ENCODE measurements around the gene TRIL. TPM values are rescaled to one million over a fixed set of nuclear protein-coding genes. Genes with fewer than 3 reads are reported as not detected.

TRIL gene
- total RNA-seq, 2 donors from 2014 or later = not detected

DNA sequence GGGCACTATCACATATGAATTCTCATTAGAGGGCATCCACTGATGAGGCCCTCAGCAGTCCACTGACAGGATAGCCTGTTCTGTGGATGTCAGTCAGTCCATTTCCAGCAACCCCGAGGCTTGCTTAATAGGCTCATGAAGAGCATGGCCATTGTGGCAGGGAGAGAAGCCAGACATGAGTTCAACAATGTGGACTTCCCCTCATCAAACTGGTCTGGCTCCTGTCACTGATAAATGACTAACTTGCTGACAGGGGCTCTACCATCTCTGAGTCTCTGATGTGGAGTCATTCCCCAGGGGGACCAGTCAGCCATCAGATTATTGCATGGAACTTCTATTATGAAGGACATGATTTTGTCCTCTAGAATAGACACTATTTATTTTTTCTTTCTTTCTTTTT lies 19.8 kb upstream of the TRIL start:
- Mint-ChIP-seq H3K9me3 (peaks cover 8 to 9% of the 10 kb centered on the region in 2 donors), H3K27me3 (ENCODE audit: low read depth) (peaks cover 26% of the 10 kb centered on the region), H3K36me3 (ENCODE audit: insufficient read depth in 2 of 2) (peaks cover 4 to 9% of the 10 kb centered on the region in 2 donors), H3K27ac (no peak overlapping the region), H3K4me3 (no peak overlapping the region), H3K4me1 (ENCODE audit: low read depth) (no peaks in the 10 kb centered on the region)
- DNase-seq (no peak), ATAC-seq (replicated peaks in 1 of 2) (no peak)

DNA sequence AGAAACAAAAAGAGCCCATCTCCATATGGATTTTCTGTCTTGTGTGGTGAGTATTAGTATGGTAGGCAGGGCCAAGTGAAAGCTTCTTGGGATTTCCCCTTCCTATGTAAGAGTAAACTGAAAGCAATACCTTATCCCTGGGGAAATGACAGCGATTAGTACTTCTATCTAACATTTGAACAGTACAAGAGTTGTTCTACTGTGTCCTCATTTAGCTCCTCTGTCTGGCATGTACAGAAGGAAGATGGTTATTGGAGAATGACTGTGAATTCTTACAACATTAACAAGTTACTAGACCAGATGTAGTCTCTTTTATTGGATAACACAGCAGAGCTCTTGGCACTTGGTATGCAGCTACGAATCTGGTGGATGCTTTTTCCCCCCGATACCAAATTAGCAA lies 17.9 kb upstream of the TRIL start:
- peaks cover 8 to 12% of the 10 kb centered on the region in 2 donors for H3K36me3 Mint-ChIP-seq (ENCODE audit: insufficient read depth in 2 of 2)
- peaks cover 26% of the 10 kb centered on the region for H3K27me3 Mint-ChIP-seq (ENCODE audit: low read depth)
- ATAC-seq (replicated peaks in 1 of 2) (no peak), DNase-seq (no peak)
- H3K9me3 Mint-ChIP-seq = peaks cover 11 to 14% of the 10 kb centered on the region in 2 donors
- no peak overlapping the region for H3K27ac Mint-ChIP-seq
- no peak overlapping the region for H3K4me3 Mint-ChIP-seq
- no peaks in the 10 kb centered on the region for H3K4me1 Mint-ChIP-seq (ENCODE audit: low read depth)

DNA sequence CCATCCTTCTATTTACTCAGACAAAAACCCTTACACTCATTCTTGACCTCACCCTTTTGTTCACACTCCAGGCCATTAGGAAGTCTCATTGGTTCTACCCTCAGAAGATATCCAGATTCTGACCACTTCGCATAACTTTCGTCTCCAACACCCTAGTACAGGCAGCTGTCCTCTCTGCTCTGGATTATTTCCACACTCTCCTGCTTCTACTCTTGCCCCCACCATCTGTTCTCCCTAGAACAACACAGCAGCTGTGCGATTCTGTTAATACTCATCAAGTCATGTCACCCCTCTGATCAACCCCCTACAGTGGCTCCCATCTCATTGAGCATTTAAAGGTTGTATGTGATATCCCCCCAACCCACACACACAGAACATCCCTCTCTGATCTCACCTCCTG lies 15.5 kb upstream of the TRIL start:
- ATAC-seq (replicated peaks in 1 of 2) (no peak), DNase-seq (no peak)
- no peak overlapping the region for H3K27ac Mint-ChIP-seq

DNA sequence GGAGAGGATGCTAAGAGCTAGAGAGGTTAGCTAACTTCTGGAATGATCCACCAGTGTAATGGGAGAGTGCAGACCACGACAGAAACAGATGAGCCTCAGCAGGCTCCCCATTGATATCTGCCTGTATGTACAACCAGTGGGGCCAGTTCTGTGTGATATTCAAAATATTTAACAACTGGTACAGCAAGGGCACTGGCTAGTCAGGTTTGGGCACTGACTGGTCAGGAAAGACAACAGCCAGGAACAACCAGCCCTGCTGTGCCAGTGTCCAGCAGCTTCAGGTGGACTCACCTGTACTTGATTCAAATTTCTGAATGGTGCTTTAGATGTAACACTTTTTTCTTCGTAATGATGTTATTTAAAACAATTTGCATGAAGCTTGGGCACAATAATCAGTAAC lies 5.9 kb upstream of the TRIL start:
- H3K4me3 Mint-ChIP-seq = no peak overlapping the region
- H3K36me3 Mint-ChIP-seq (ENCODE audit: insufficient read depth in 2 of 2) = no peaks in the 10 kb centered on the region
- peaks cover 29% of the 10 kb centered on the region for H3K27me3 Mint-ChIP-seq (ENCODE audit: low read depth)
- no peak overlapping the region for H3K27ac Mint-ChIP-seq
- ATAC-seq (replicated peaks in 1 of 2) (no peak), DNase-seq (no peak)
- H3K9me3 Mint-ChIP-seq = no peaks in the 10 kb centered on the region
- no peaks in the 10 kb centered on the region for H3K4me1 Mint-ChIP-seq (ENCODE audit: low read depth)

More for the DNA sequence above, 15.5 kb upstream of the TRIL start:
- Mint-ChIP-seq H3K36me3 (ENCODE audit: insufficient read depth in 2 of 2) (peaks cover 8 to 12% of the 10 kb centered on the region in 2 donors), H3K9me3 (peaks cover 14% of the 10 kb centered on the region in 2 donors), H3K4me3 (no peak overlapping the region), H3K4me1 (ENCODE audit: low read depth) (no peaks in the 10 kb centered on the region), H3K27me3 (ENCODE audit: low read depth) (peaks cover 18% of the 10 kb centered on the region)

DNA sequence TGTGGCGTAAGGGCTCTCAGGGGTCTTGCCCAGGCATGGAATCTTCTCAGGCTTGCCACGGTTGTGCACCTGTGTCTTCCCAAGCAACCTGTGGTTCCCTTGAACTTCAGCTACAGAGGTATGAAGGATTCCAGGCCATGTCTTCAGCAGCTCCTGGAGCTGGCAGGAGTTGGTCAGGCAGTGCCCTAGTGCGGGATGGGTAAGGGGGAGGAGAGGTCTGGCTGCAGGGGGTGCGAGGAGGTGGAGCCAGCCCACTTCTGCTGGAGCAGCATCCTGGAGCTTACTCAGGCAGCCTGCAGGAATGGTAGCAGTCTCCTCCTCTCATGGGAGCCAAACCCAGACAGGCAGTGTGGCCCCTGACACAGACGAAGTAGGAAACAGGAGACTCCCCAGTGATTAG lies 3.8 kb upstream of the TRIL start:
- DNase-seq (no peak), ATAC-seq (replicated peaks in 1 of 2) (no peak)
- Mint-ChIP-seq H3K27me3 (ENCODE audit: low read depth) (peaks cover 45% of the 10 kb centered on the region), H3K9me3 (no peaks in the 10 kb centered on the region), H3K27ac (no peak overlapping the region), H3K4me3 (no peak overlapping the region), H3K4me1 (ENCODE audit: low read depth) (peaks cover 5% of the 10 kb centered on the region), H3K36me3 (ENCODE audit: insufficient read depth in 2 of 2) (no peaks in the 10 kb centered on the region)

DNA sequence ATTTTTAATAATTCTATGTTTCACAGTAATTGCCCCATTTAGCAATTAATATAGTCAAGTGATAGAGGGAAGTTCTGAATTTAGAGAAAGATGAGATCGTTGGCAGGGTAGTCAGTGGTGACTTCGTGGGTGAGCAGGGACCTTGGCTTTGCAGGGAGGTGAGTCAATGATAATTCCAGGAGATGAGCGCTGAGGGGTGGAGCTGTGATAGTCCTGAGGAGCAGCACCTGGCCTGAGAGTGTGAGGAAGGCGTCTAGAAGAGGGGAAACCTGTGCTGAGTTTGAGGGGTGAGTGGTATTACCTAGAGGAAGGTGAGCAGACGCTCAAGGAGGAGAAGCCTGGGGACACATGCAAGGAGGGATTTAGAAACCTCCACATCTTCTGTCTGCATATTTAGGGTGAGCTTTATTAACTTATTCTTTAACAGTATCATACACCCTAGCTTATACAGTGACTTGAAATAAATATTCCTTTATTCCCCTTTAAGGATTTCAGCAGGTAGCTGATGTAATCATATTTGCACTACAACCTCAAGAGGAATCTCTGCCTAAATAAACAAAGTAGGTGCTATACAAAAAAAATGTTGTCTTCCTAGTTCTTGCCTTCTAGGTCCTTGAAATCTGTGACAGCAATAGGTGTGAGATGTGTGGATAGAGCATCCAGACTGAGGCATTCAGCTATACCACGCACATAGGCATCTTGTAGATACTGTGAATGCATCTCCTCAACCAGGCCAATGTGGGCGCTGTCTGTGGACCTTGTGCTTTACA lies 2.1 kb upstream of the TRIL start:
- Mint-ChIP-seq H3K9me3 (no peaks in the 10 kb centered on the region), H3K4me1 (ENCODE audit: low read depth) (peaks cover 5% of the 10 kb centered on the region)
- no peak for ATAC-seq (replicated peaks in 1 of 2)

DNA sequence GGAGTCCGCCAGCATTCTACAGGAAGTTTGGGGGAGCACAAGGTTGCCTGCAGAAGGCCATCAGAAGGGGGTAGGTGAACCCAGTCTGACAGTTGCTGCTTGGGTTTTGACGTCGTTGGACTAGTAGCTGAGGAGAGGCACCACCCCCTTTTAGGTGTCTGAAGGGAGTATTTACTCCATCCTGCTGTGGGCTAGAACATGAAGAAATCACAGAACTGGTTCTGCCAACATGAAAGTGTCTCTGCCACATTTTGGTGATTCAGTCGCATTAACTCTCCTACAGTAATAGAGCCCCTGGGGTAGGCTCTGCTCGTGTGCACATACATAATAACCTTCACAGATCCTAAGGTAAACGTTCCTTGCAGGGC lies 834 bp upstream of the TRIL start:
- peak overlapping the region in 1 of 2 donors; percentile 31 for H3K4me3 Mint-ChIP-seq
- H3K27ac Mint-ChIP-seq = no peak overlapping the region
- peaks cover 60% of the 10 kb centered on the region for H3K27me3 Mint-ChIP-seq (ENCODE audit: low read depth)
- H3K9me3 Mint-ChIP-seq = no peaks in the 10 kb centered on the region
- peaks cover 5% of the 10 kb centered on the region for H3K4me1 Mint-ChIP-seq (ENCODE audit: low read depth)
- H3K36me3 Mint-ChIP-seq (ENCODE audit: insufficient read depth in 2 of 2) = no peaks in the 10 kb centered on the region
- DNase-seq (no peak), ATAC-seq (replicated peaks in 1 of 2) (no peak)

More for the DNA sequence above, 2.1 kb upstream of the TRIL start:
- no peak overlapping the region for H3K27ac Mint-ChIP-seq
- no peaks in the 10 kb centered on the region for H3K36me3 Mint-ChIP-seq (ENCODE audit: insufficient read depth in 2 of 2)
- H3K27me3 Mint-ChIP-seq (ENCODE audit: low read depth) = peaks cover 48% of the 10 kb centered on the region
- H3K4me3 Mint-ChIP-seq = no peak overlapping the region
- no peak for DNase-seq

DNA sequence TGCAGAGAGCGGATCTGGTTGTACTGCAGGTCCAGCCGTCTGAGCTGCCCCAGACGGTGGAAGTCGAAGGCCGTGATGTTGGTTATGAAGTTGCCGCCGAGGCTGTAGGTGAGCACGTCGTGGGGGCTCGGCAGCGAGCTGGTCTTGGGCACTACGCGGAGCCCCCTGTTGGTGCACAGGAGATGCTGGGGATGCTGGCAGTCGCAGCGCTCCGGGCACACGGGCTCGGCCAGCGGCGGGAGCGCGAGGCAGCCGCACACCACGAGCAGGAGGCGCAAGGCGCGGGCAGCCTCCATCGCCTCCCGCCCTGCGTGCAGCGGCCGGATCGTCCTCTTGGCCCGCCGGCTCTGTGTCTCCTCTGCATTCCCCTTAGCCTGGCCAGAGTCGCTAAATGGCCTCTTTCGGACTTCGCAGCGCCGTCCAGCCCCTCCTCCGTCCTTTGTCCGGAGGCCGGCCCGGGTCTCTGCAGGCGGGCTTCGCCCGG lies 337 bp downstream of the TRIL start:
- Mint-ChIP-seq H3K27ac (peak overlapping the region; percentile 42), H3K4me3 (peak overlapping the region; percentile 62 to 70), H3K9me3 (no peaks in the 10 kb centered on the region), H3K4me1 (ENCODE audit: low read depth) (peaks cover 5% of the 10 kb centered on the region), H3K36me3 (ENCODE audit: insufficient read depth in 2 of 2) (no peaks in the 10 kb centered on the region), H3K27me3 (ENCODE audit: low read depth) (peaks cover 72% of the 10 kb centered on the region)
- no peak for DNase-seq
- ATAC-seq (replicated peaks in 1 of 2) = peak in 1 of 2 donors; percentile 2

DNA sequence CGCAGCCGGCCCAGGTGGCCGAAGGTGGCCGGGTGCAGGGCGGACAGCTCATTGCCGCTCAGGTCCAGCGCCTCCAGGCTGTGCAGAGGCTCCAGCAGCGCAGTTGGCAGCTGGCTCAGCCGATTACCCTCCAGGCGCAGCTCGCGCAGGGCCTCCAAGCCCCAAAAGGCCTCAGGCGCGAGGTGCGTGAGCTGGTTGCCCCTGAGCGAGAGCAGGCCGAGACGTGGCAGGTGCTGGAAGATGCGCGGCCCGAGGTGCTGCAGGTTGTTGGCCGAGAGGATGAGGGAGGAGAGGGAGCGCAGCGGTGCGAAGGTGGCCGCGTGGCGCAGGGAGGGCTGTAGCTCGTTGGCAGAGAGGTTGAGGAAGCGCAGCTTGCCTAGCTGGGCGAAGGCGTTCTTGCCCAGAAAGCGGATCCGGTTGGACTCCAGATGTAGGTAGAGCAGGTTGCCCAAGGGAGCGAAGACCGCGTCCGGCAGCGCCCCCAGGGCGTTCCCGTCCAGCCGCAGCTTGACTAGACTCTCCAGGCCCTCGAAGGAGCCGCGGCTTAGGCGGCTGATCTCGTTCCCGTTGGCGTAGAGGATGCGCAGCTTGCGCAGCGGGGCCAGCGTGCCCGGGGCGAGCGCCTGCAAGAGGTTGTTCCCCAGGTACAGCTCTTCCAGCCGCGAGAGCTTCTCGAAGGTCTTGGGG lies 923 bp downstream of the TRIL start:
- Mint-ChIP-seq H3K4me3 (peak overlapping the region; percentile 62 to 70), H3K9me3 (no peaks in the 10 kb centered on the region), H3K36me3 (ENCODE audit: insufficient read depth in 2 of 2) (no peaks in the 10 kb centered on the region), H3K27ac (peak overlapping the region; percentile 42), H3K4me1 (ENCODE audit: low read depth) (peaks cover 5% of the 10 kb centered on the region), H3K27me3 (ENCODE audit: low read depth) (peaks cover 77% of the 10 kb centered on the region)
- ATAC-seq (replicated peaks in 1 of 2) = peak; percentile 24 to 29
- peak; percentile 4 to 8 for DNase-seq

DNA sequence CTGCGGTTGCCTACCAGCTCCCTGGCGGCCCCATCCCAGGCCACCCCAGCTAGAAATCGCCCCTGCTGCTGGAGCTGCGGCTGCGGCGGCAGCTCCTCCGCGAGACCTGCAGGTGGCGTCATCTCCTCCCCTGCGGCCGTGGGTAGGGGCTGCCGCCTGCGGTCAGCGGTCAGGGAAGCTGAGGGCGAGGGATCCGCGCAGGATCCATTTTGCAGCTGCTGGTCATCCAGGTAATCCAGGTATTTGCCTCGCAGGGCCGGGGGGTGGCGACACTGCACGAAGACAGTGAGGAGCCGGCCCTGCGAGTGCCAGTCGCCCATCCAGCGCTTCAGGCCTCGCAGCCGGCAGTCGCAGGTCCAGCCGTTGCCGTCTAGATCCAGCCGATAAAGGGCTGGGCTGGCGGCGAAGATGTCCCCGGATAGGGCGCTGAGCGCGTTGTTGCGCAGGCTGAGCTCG lies 1.5 kb downstream of the TRIL start:
- Mint-ChIP-seq H3K27ac (no peak overlapping the region), H3K27me3 (ENCODE audit: low read depth) (peaks cover 75% of the 10 kb centered on the region), H3K9me3 (no peaks in the 10 kb centered on the region), H3K4me1 (ENCODE audit: low read depth) (peaks cover 5% of the 10 kb centered on the region), H3K4me3 (peak overlapping the region; percentile 62 to 70), H3K36me3 (ENCODE audit: insufficient read depth in 2 of 2) (no peaks in the 10 kb centered on the region)
- peak; percentile 35 to 59 for ATAC-seq (replicated peaks in 1 of 2)
- DNase-seq = peak; percentile 29 to 42

DNA sequence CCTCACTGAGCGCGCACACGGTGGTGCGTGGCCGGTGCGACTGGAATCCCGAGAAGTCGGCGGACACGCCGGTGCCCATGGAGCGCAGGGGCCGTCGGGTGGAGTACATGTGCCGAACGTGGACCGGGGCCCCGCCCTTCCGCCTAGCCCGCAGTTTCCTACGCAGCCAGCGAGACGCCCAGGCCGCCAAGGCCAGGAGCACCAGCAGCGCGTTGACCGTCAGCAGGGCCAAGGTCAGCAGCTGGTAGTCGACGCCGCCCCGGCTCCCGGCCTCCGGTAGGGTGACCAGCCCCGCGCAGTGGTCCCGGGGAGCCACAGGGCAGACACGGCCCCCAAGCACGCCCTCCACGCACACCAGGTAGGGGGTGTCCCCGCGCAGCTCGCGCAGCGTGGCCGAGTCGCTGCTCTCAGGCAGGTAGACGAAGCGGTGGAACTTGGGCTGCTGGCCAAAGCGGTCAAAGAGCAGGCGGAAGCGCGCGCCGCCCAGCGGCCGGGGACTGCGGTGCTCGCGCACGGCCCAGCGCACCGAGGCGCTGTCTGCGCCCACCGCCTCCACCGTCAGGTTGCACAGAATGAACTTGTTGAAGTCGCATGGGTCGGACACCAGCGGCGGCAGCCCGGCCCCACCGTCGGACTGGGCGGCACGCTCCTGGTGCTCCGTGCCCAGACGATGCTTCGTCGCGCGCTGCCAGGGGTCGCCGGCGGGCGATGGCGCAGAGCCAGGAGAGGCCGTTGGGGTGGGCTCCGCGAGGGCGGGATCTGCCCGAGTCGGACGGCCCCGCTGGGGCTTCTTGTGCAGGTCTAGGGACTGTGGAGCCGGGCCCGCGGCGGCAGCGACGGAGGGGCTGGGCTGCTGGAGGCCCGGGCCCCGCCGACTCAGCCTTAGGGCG lies 2.2 kb downstream of the TRIL start:
- Mint-ChIP-seq H3K4me3 (peak overlapping the region; percentile 57 to 66), H3K27me3 (ENCODE audit: low read depth) (peaks cover 75% of the 10 kb centered on the region)
- ATAC-seq (replicated peaks in 1 of 2) = peak; percentile 62 to 69

DNA sequence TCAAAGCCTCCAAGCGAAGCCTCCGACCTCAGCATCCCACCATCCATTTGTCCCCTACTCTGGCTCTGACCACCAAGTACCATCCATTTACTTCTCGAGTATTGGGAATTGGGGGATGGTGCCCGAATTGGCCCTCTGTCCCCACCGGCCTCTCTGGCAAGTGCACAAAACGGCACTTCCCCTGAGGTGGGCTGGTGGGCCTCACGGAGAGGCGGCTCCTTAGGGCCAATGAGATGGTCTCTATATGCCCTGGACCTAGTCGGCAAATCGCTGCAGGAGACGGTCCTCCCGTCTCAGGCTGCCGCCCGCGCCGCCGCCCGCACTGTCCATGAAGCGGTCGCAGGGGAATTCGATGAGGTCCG lies 2.8 kb downstream of the TRIL start:
- Mint-ChIP-seq H3K36me3 (ENCODE audit: insufficient read depth in 2 of 2) (no peaks in the 10 kb centered on the region), H3K4me1 (ENCODE audit: low read depth) (peaks cover 5% of the 10 kb centered on the region), H3K9me3 (no peaks in the 10 kb centered on the region), H3K27me3 (ENCODE audit: low read depth) (peaks cover 74% of the 10 kb centered on the region), H3K27ac (no peak overlapping the region), H3K4me3 (peak overlapping the region; percentile 57 to 66)
- DNase-seq (no peak), ATAC-seq (replicated peaks in 1 of 2) (no peak)

More for the DNA sequence above, 2.2 kb downstream of the TRIL start:
- Mint-ChIP-seq H3K27ac (no peak overlapping the region), H3K9me3 (no peaks in the 10 kb centered on the region), H3K36me3 (ENCODE audit: insufficient read depth in 2 of 2) (no peaks in the 10 kb centered on the region), H3K4me1 (ENCODE audit: low read depth) (peaks cover 5% of the 10 kb centered on the region)
- peak; percentile 48 to 50 for DNase-seq

DNA sequence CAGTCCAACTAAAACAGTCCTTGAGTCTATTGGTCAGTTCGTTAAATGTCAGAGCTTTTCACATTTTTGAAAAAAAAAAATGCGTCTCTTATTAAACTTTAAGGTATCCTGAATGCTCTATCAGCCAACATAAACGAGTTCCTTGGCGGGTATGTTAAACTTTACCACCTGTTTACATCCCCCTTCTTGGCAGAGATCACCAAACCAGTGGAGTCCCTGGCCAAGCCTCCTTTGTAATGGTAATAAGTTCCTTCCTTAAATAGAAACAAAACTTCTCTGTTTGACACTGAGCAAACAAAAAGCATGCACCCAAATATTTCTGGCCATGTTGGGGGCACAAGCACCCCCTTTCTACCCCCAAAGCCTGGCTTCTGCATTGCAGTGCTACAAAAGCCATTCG lies 3.2 kb downstream of the TRIL start:
- Mint-ChIP-seq H3K27ac (no peak overlapping the region), H3K36me3 (ENCODE audit: insufficient read depth in 2 of 2) (no peaks in the 10 kb centered on the region), H3K4me3 (no peak overlapping the region), H3K4me1 (ENCODE audit: low read depth) (peaks cover 5% of the 10 kb centered on the region), H3K27me3 (ENCODE audit: low read depth) (peaks cover 70% of the 10 kb centered on the region), H3K9me3 (no peaks in the 10 kb centered on the region)
- ATAC-seq (replicated peaks in 1 of 2) (no peak), DNase-seq (no peak)
